H9 (cell line): ENCODE data around the gene TRPM2. TPM values are rescaled to one million over a fixed set of nuclear protein-coding genes. Genes with fewer than 3 reads are reported as not detected.
A peak's percentile ranks its signal among the peaks of the same experiment; 100 is the strongest.

Experiments
- DNase-seq: peaks from one replicate; pipeline ENCODE4 v3.0.0-alpha.2; 2017
- H2AFZ ChIP-seq: one replicate; pipeline ENCODE4 v1.6.1; 2013; ENCODE audit warnings: mild to moderate bottlenecking, low read length, control low read depth, moderate library complexity
- H2AK5ac ChIP-seq: 2 replicates; pipeline ENCODE4 v1.6.1; 2013; ENCODE audit warnings: low read length, control low read depth, mixed read lengths; ENCODE audit not compliant: insufficient read length
- H2BK120ac ChIP-seq: one replicate; pipeline ENCODE4 v1.6.1; 2013; ENCODE audit warnings: low read depth, mild to moderate bottlenecking, low read length, control low read depth, inconsistent platforms; ENCODE audit not compliant: poor library complexity, severe bottlenecking
- H2BK12ac ChIP-seq: 2 replicates; pipeline ENCODE4 v1.6.1; 2013; ENCODE audit warnings: low read length, control low read depth, mixed read lengths, low read depth; ENCODE audit not compliant: insufficient read length
- H2BK15ac ChIP-seq: 2 replicates; pipeline ENCODE4 v1.6.1; 2013; ENCODE audit warnings: low read depth, low read length, control low read depth
- H2BK20ac ChIP-seq: one replicate; pipeline ENCODE4 v1.6.1; 2013; ENCODE audit warnings: low read depth, mild to moderate bottlenecking, low read length, control low read depth, inconsistent platforms; ENCODE audit not compliant: poor library complexity, severe bottlenecking
- H2BK5ac ChIP-seq: 2 replicates; pipeline ENCODE4 v1.6.1; 2013; ENCODE audit warnings: low read length, control low read depth, mixed read lengths; ENCODE audit not compliant: insufficient read length
- H3K14ac ChIP-seq: 2 replicates; pipeline ENCODE4 v1.6.1; 2013; ENCODE audit warnings: low read length, control low read depth; ENCODE audit not compliant: insufficient read depth
- H3K18ac ChIP-seq: 2 replicates; pipeline ENCODE4 v1.6.1; 2013; ENCODE audit warnings: low read depth, mild to moderate bottlenecking, mixed read lengths, low read length, control low read depth; ENCODE audit not compliant: insufficient read length
- H3K23ac ChIP-seq: 2 replicates; pipeline ENCODE4 v1.6.1; 2013; ENCODE audit warnings: low read length, control low read depth, mixed read lengths, low read depth; ENCODE audit not compliant: insufficient read length
- H3K23me2 ChIP-seq: 2 replicates; pipeline ENCODE4 v1.6.1; 2013; ENCODE audit warnings: low read depth, mild to moderate bottlenecking, mixed read lengths, low read length, control low read depth; ENCODE audit not compliant: insufficient read length, poor library complexity, severe bottlenecking
- H3K27ac ChIP-seq: 2 replicates; pipeline ENCODE4 v1.5.1; 2013; ENCODE audit warnings: low read length, control low read depth, mixed read lengths, low read depth; ENCODE audit not compliant: insufficient read length
- H3K27me3 ChIP-seq: 2 replicates; pipeline ENCODE4 v1.6.1; 2013; ENCODE audit warnings: low read length, control low read depth, inconsistent platforms; ENCODE audit not compliant: insufficient read depth
- H3K4ac ChIP-seq: 2 replicates; pipeline ENCODE4 v1.6.1; 2013; ENCODE audit warnings: low read depth, mild to moderate bottlenecking, control low read depth, inconsistent platforms, low read length, moderate library complexity
- H3K4me1 ChIP-seq: 2 replicates; pipeline ENCODE4 v1.6.1; 2013; ENCODE audit warnings: low read length, control low read depth, inconsistent platforms; ENCODE audit not compliant: insufficient read depth
- H3K4me2 ChIP-seq: 2 replicates; pipeline ENCODE4 v1.6.1; 2013; ENCODE audit warnings: low read length, control low read depth, mixed read lengths; ENCODE audit not compliant: insufficient read length, insufficient read depth
- H3K56ac ChIP-seq: 2 replicates; pipeline ENCODE4 v1.6.1; 2013; ENCODE audit warnings: low read depth, mild to moderate bottlenecking, mixed read lengths, low read length, control low read depth; ENCODE audit not compliant: insufficient read length
- H3K79me1 ChIP-seq: 2 replicates; pipeline ENCODE4 v1.6.1; 2013; ENCODE audit warnings: low read depth, mild to moderate bottlenecking, moderate library complexity, low read length, control low read depth, inconsistent platforms; ENCODE audit not compliant: insufficient read depth, poor library complexity, severe bottlenecking
- H3K79me2 ChIP-seq: 2 replicates; pipeline ENCODE4 v1.6.1; 2013; ENCODE audit warnings: low read length, control low read depth, inconsistent platforms; ENCODE audit not compliant: insufficient read depth
- H3K9ac ChIP-seq: 2 replicates; pipeline ENCODE4 v1.6.1; 2013; ENCODE audit warnings: low read length, control low read depth, mixed read lengths; ENCODE audit not compliant: insufficient read length; ENCODE audit errors: extremely low read depth
- H3K9me3 ChIP-seq: one replicate; pipeline ENCODE4 v1.6.1; 2013; ENCODE audit warnings: low read depth, low read length, inconsistent platforms; ENCODE audit not compliant: control insufficient read depth
- H3T11ph ChIP-seq: one replicate; pipeline ENCODE4 v1.6.1; 2013; ENCODE audit warnings: mild to moderate bottlenecking, low read length, control low read depth, inconsistent platforms
- H4K20me1 ChIP-seq: one replicate; pipeline ENCODE4 v1.6.1; 2013; ENCODE audit not compliant: control insufficient read depth, insufficient read length, insufficient read depth
- H4K5ac ChIP-seq: 2 replicates; pipeline ENCODE4 v1.6.1; 2013; ENCODE audit warnings: low read depth, mild to moderate bottlenecking, mixed read lengths, low read length, control low read depth; ENCODE audit not compliant: insufficient read length
- H4K8ac ChIP-seq: replicated peaks from 2 replicates; pipeline ENCODE4 v1.6.1; 2013; ENCODE audit warnings: low read length, control low read depth, mixed read lengths, low read depth; ENCODE audit not compliant: insufficient read length
- H4K91ac ChIP-seq: 2 replicates; pipeline ENCODE4 v1.6.1; 2013; ENCODE audit warnings: low read depth, mild to moderate bottlenecking, moderate library complexity, mixed read lengths, low read length, control low read depth; ENCODE audit not compliant: insufficient read length
- H3K27ac Mint-ChIP-seq, 3 experiments: 2 replicates in 2 of 3; 3 replicates in 1 of 3; pipeline ENCODE4 v1.8.0; 2020 to 2021; ENCODE audit warnings: mixed read lengths in 3 of 3, mild to moderate bottlenecking in 1 of 3, moderate library complexity in 1 of 3
- H3K27me3 Mint-ChIP-seq: 2 replicates; pipeline ENCODE4 v1.8.0; 2021; ENCODE audit warnings: low read depth, mild to moderate bottlenecking, moderate library complexity, mixed read lengths
- H3K36me3 Mint-ChIP-seq, 3 experiments: 2 replicates in 2 of 3; 3 replicates in 1 of 3; pipeline ENCODE4 v1.8.0; 2020 to 2021; ENCODE audit warnings: low read depth in 3 of 3, mixed read lengths in 3 of 3; ENCODE audit not compliant: insufficient read depth in 1 of 3
- H3K4me1 Mint-ChIP-seq, 2 experiments: 2 replicates each; pipeline ENCODE4 v1.8.0; 2020; ENCODE audit warnings: mixed read lengths in 2 of 2
- H3K4me3 Mint-ChIP-seq, 2 experiments: 2 replicates in 1 of 2; 3 replicates in 1 of 2; pipeline ENCODE4 v1.8.0; 2020 to 2021; ENCODE audit warnings: mild to moderate bottlenecking in 2 of 2, mixed read lengths in 2 of 2, moderate library complexity in 1 of 2
- H3K9me3 Mint-ChIP-seq, 2 experiments: 2 replicates in 1 of 2; 3 replicates in 1 of 2; pipeline ENCODE4 v1.8.0; 2020; ENCODE audit warnings: mild to moderate bottlenecking in 2 of 2, mixed read lengths in 2 of 2, moderate library complexity in 1 of 2
- CTCF ChIP-seq: fragments of 200-600 bp; sonication (generic); conservative IDR thresholded peaks from 3 replicates; pipeline ENCODE4 v1.8.0; 2021; ENCODE audit warnings: antibody characterized with exemption, mild to moderate bottlenecking
- WGBS: extraction: QIAGEN DNeasy Blood & Tissue Kit; methylation state at CpG from one replicate; pipeline ENCODE4 v1.1.7; 2013; ENCODE audit warnings: missing lambda C conversion rate, low lambda C conversion rate, mixed read lengths; ENCODE audit not compliant: insufficient read length; ENCODE audit errors: extremely low coverage; 5-methylcytosine and 5-hydroxymethylcytosine counted together
- total RNA-seq: library from RNA; stranded (reverse); gene quantifications from 2 replicates; pipeline ENCODE4 v1.2.1, GENCODE V29; 2021

TRPM2 gene
- total RNA-seq, 1 experiment from 2014 or later, result 0.68 TPM

DNA sequence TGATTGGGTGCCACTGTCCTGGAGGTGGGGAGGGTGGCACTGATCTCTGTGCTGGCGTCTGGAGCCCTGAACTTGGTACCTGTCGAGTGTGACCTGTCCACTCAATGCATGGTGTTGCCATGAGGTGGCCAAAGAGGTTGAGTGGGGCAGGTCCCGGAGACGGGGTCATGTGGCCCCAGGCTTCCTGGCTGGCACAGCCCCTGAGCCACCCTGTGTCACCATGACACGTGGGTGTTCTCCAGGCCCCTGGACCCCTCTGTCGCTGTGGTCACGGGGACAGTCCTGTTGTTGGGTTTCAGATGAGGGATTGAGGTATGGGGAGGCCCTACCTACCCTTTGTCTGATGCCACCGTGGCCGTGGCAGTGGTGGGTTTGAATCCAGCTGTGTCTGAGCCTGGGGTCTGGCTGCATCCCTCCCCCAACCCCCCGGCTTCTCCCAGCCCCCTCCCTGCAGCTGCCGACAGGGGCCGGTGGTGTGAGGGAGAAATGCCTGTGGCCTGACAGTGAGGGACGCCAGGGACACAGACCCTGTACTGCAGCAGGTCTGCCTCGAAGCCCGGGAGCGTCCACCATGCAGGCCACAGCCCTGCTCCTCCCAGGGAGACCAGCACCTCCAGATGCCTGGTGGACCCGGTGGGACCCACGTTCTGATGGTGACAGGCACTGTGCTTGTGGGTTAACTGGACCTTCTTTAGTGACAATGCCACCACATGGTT lies 12.0 kb downstream of the TRPM2 start:
- Histone ChIP-seq H3K4me1 (no peaks in the 10 kb centered on the region), H2AFZ (no peak overlapping the region), H4K20me1 (no peaks in the 10 kb centered on the region), H3K79me1 (no peaks in the 10 kb centered on the region), H3K23me2 (peaks cover 3% of the 10 kb centered on the region), H3K79me2 (no peaks in the 10 kb centered on the region), H3K27ac (no peak overlapping the region), H4K8ac (no peak overlapping the region), H2BK5ac (no peak overlapping the region), H3K23ac (no peak overlapping the region), H3K56ac (no peak overlapping the region), H3K9me3 (no peaks in the 10 kb centered on the region), H3K4ac (no peak overlapping the region), H2BK120ac (no peak overlapping the region), H3K4me2 (no peak overlapping the region), H4K5ac (no peak overlapping the region), H3K18ac (no peak overlapping the region), H4K91ac (no peak overlapping the region), H2BK12ac (no peak overlapping the region), H3K9ac (no peak overlapping the region), H3T11ph (no peak overlapping the region), H2BK15ac (no peak overlapping the region), H3K27me3 (peaks cover 2% of the 10 kb centered on the region; the same call in 1 of the 2 replicates), H2AK5ac (no peak overlapping the region), H2BK20ac (no peak overlapping the region), H3K14ac (no peak overlapping the region)
- Mint-ChIP-seq H3K9me3 (no peaks in the 10 kb centered on the region; a peak in 1 of 5 replicates), H3K27ac (no peak overlapping the region), H3K4me3 (no peak overlapping the region), H3K4me1 (peaks cover 2 to 9% of the 10 kb centered on the region in 2 experiments; a peak in 2 of 4 replicates), H3K27me3 (peaks cover 27% of the 10 kb centered on the region), H3K36me3 (no peaks in the 10 kb centered on the region; a peak in 1 of 7 replicates)
- no CpG with 5 or more reads among the region's 18 CpGs for WGBS
- TF ChIP-seq CTCF, result no peak
- DNase-seq, result peak; percentile 15
